Measurements from ENCODE around the gene UCMA. TPM values are rescaled to one million over a fixed set of nuclear protein-coding genes. Genes with fewer than 3 reads are reported as not detected.

Gene UCMA
- total and polyA plus RNA-seq, 10 of the 15 experiments (the other 5 are each of a cell fraction or from before 2014, with no cell fraction given), result 0.15 TPM; not detected in 9

- Histone ChIP-seq H3K9me3 (replicated peaks; ENCODE audit: control insufficient read depth, insufficient read depth, low read length) (no peaks in the 10 kb centered on the region), H3K9ac (ENCODE audit: control insufficient read depth, insufficient read depth, low read length) (no peak overlapping the region), H3K36me3 (ENCODE audit: control insufficient read depth in 2 of 2, insufficient read depth in 2 of 2, low read length in 1 of 2) (no peaks in the 10 kb centered on the region), H2AFZ (ENCODE audit: control insufficient read depth, low read depth, low read length) (no peak overlapping the region), H3K27ac (ENCODE audit: control insufficient read depth, insufficient read depth) (no peak overlapping the region), H4K20me1 (ENCODE audit: control insufficient read depth, insufficient read depth) (no peaks in the 10 kb centered on the region), H3K4me3 (no peak overlapping the region), H3K4me1 (ENCODE audit: control insufficient read depth, insufficient read depth, low read length) (no peaks in the 10 kb centered on the region), H3K4me2 (ENCODE audit: control insufficient read depth, insufficient read depth) (no peak overlapping the region), H3K27me3 (replicated peaks in 1 of 2; ENCODE audit: control insufficient read depth in 2 of 2, insufficient read depth in 2 of 2, low read length in 1 of 2) (no peaks in the 10 kb centered on the region), H3K79me2 (ENCODE audit: control insufficient read depth, insufficient read depth, low read length) (no peaks in the 10 kb centered on the region)
- 65% methylated on average over 10 of the region's 11 CpGs for WGBS (ENCODE audit: insufficient coverage, insufficient replicate concordance, low lambda C conversion rate, missing lambda C conversion rate)
- TF ChIP-seq KLF5 (IDR thresholded peaks at IDR 0.05; ENCODE audit: partially characterized antibody), result no peak
- 0 out of 2 replicates have a peak, but pooled peaks have one; percentile 47 for TF ChIP-seq REST (IDR thresholded peaks at IDR 0.05; ENCODE audit: low read depth, low read length)
- no peak for FAIRE-seq
- RAD21 ChIA-PET (ENCODE audit: unreplicated experiment), result no interaction called here
- in situ Hi-C loops (cut with MboI) (no loop called here), intact Hi-C loops (cut with micrococcal nuclease; ENCODE audit: unreplicated experiment) (no loop called here)
- DNase-seq (ENCODE audit: low read depth, low spot score), result no peak
- POLR2A ChIA-PET, result no interaction called here
- SMC1A ChIA-PET (ENCODE audit: uncharacterized antibody, unreplicated experiment), result no interaction called here
- ATAC-seq, result no peak; the same call in 2 of the 3 replicates
- CTCF ChIA-PET, result no interaction called here
- no TSS peak for BruUV-seq (replicated peaks)
Measured at GRCh38 chr10:13224210-13224995, 9.8 kb downstream of the UCMA start.

GRCh38 chr10:13223241-13223640, 10.9 kb downstream of the UCMA start:
- intact Hi-C loops (cut with micrococcal nuclease; ENCODE audit: unreplicated experiment) (no loop called here), in situ Hi-C loops (cut with MboI) (no loop called here)
- SMC1A ChIA-PET (ENCODE audit: uncharacterized antibody, unreplicated experiment), result no interaction called here
- no peak overlapping the region for H2AFZ ChIP-seq (ENCODE audit: control insufficient read depth, low read depth, low read length)
- H4K20me1 ChIP-seq (ENCODE audit: control insufficient read depth, insufficient read depth), result no peaks in the 10 kb centered on the region
- H3K36me3 ChIP-seq (ENCODE audit: control insufficient read depth in 2 of 2, insufficient read depth in 2 of 2, low read length in 1 of 2), result no peaks in the 10 kb centered on the region
- no peaks in the 10 kb centered on the region for H3K79me2 ChIP-seq (ENCODE audit: control insufficient read depth, insufficient read depth, low read length)
- no peaks in the 10 kb centered on the region for H3K27me3 ChIP-seq (replicated peaks in 1 of 2; ENCODE audit: control insufficient read depth in 2 of 2, insufficient read depth in 2 of 2, low read length in 1 of 2)
- no peak for ATAC-seq
- H3K4me2 ChIP-seq (ENCODE audit: control insufficient read depth, insufficient read depth), result no peak overlapping the region
- no peak overlapping the region for H3K4me3 ChIP-seq
- CTCF ChIA-PET, result no interaction called here
- no peaks in the 10 kb centered on the region for H3K4me1 ChIP-seq (ENCODE audit: control insufficient read depth, insufficient read depth, low read length)
- 72% methylated on average over 9 of the region's 9 CpGs for WGBS (ENCODE audit: insufficient coverage, insufficient replicate concordance, low lambda C conversion rate, missing lambda C conversion rate)
- H3K27ac ChIP-seq (ENCODE audit: control insufficient read depth, insufficient read depth), result no peak overlapping the region
- H3K9me3 ChIP-seq (replicated peaks; ENCODE audit: control insufficient read depth, insufficient read depth, low read length), result no peaks in the 10 kb centered on the region
- no peak overlapping the region for H3K9ac ChIP-seq (ENCODE audit: control insufficient read depth, insufficient read depth, low read length)
- FAIRE-seq, result no peak
- POLR2A ChIA-PET, result no interaction called here
- no peak for DNase-seq (ENCODE audit: low read depth, low spot score)
- RAD21 ChIA-PET (ENCODE audit: unreplicated experiment), result no interaction called here
- no TSS peak for BruUV-seq (replicated peaks)
- TF ChIP-seq SMAD1 (IDR thresholded peaks at IDR 0.05; ENCODE audit: low read depth, partially characterized antibody) (no peak), CEBPZ (IDR thresholded peaks at IDR 0.05; ENCODE audit: low read depth, low read length) (no peak), PBX3 (IDR thresholded peaks at IDR 0.05; ENCODE audit: insufficient replicate concordance, low read depth, low read length) (no peak), KDM1A (IDR thresholded peaks at IDR 0.05; ENCODE audit: borderline replicate concordance) (no peak)
